RWPE2 (cell line): ENCODE results near the gene KLHL29.

Experiments used
- ATAC-seq: fragments of 200-7000 bp; cut with Tn5 transposase; 3 replicates; pipeline ENCODE4 v1.9.1; 2021; ENCODE audit warnings: low read depth
- DNase-seq: peaks from one replicate; pipeline ENCODE4 v3.0.0-alpha.2; 2020; ENCODE audit warnings: low spot score
- H3K27ac ChIP-seq: fragments of 450-650 bp; 2 replicates; pipeline ENCODE4 v1.5.1; 2017; ENCODE audit warnings: mild to moderate bottlenecking; ENCODE audit not compliant: poor library complexity, severe bottlenecking
- H3K27me3 ChIP-seq: fragments of 250-450 bp; sonication (Bioruptor Pico); 2 replicates; pipeline ENCODE4 v1.5.1; 2021; ENCODE audit warnings: mild to moderate bottlenecking, moderate library complexity; ENCODE audit not compliant: insufficient read depth, poor library complexity, severe bottlenecking
- H3K36me3 ChIP-seq: fragments of 250-450 bp; sonication (Bioruptor Pico); 2 replicates; pipeline ENCODE4 v1.5.1; 2020; ENCODE audit warnings: low read depth, mild to moderate bottlenecking, moderate library complexity
- H3K4me1 ChIP-seq: fragments of 250-450 bp; sonication (Bioruptor Pico); 2 replicates; pipeline ENCODE4 v1.5.1; 2021; ENCODE audit warnings: mild to moderate bottlenecking, moderate library complexity; ENCODE audit not compliant: insufficient read depth, poor library complexity, severe bottlenecking
- H3K4me3 ChIP-seq: fragments of 250-450 bp; sonication (Bioruptor Pico); 2 replicates; pipeline ENCODE4 v1.5.1; 2021; ENCODE audit warnings: mild to moderate bottlenecking, moderate library complexity; ENCODE audit not compliant: severe bottlenecking
- H3K9me3 ChIP-seq: fragments of 250-450 bp; sonication (Bioruptor Pico); 2 replicates; pipeline ENCODE4 v1.5.1; 2021; ENCODE audit warnings: mild to moderate bottlenecking, moderate library complexity; ENCODE audit not compliant: severe bottlenecking
- CTCF ChIP-seq: fragments of 450-650 bp; IDR thresholded peaks from one replicate; pipeline ENCODE4 v1.5.1; 2017; ENCODE audit warnings: mild to moderate bottlenecking, moderate library complexity; ENCODE audit not compliant: poor library complexity, severe bottlenecking

Gene KLHL29

GRCh38 chr2:23555944-23556343, 171.0 kb downstream of the KLHL29 start:
- DNase-seq (no peak), ATAC-seq (no peak)
- H3K27me3 ChIP-seq: no peaks in the 10 kb centered on the region
- no peaks in the 10 kb centered on the region for H3K4me1 ChIP-seq
- H3K27ac ChIP-seq: no peak overlapping the region
- TF ChIP-seq CTCF: no peak
- no peaks in the 10 kb centered on the region for H3K36me3 ChIP-seq
- no peaks in the 10 kb centered on the region for H3K9me3 ChIP-seq
- no peak overlapping the region for H3K4me3 ChIP-seq

- Histone ChIP-seq H3K27me3 (no peaks in the 10 kb centered on the region), H3K4me1 (no peaks in the 10 kb centered on the region), H3K36me3 (no peaks in the 10 kb centered on the region), H3K4me3 (no peak overlapping the region), H3K27ac (no peak overlapping the region), H3K9me3 (no peaks in the 10 kb centered on the region)
- DNase-seq: no peak
- ATAC-seq: no peak
- no peak for TF ChIP-seq CTCF
These were observed 171.9 kb downstream of the KLHL29 start for GRCh38 chr2:23556929-23557328.

GRCh38 chr2:23557455-23557854, 172.5 kb downstream of the KLHL29 start:
- no peak for ATAC-seq
- no peaks in the 10 kb centered on the region for H3K27me3 ChIP-seq
- H3K4me1 ChIP-seq: no peaks in the 10 kb centered on the region
- no peak overlapping the region for H3K4me3 ChIP-seq
- H3K9me3 ChIP-seq: no peaks in the 10 kb centered on the region
- TF ChIP-seq CTCF: no peak
- no peak for DNase-seq
- no peak overlapping the region for H3K27ac ChIP-seq
- H3K36me3 ChIP-seq: no peaks in the 10 kb centered on the region

GRCh38 chr2:23559561-23560239, 174.7 kb downstream of the KLHL29 start:
- Histone ChIP-seq H3K27ac (no peak overlapping the region), H3K36me3 (no peaks in the 10 kb centered on the region), H3K4me3 (no peak overlapping the region), H3K9me3 (no peaks in the 10 kb centered on the region), H3K4me1 (peaks cover 15% of the 10 kb centered on the region), H3K27me3 (no peaks in the 10 kb centered on the region)
- DNase-seq (no peak), ATAC-seq (no peak)
- no peak for TF ChIP-seq CTCF

GRCh38 chr2:23561088-23561487, 176.1 kb downstream of the KLHL29 start:
- no peak for DNase-seq
- no peak overlapping the region for H3K4me3 ChIP-seq

More at GRCh38 chr2:23561088-23561487, 176.1 kb downstream of the KLHL29 start:
- Histone ChIP-seq H3K36me3 (no peaks in the 10 kb centered on the region), H3K4me1 (peaks cover 17% of the 10 kb centered on the region), H3K27me3 (no peaks in the 10 kb centered on the region), H3K27ac (no peak overlapping the region), H3K9me3 (no peaks in the 10 kb centered on the region)
- TF ChIP-seq CTCF: no peak
- ATAC-seq: no peak
